Loucy (cell line): Measurements from ENCODE around the gene CAPN8.

Experiments used
- CTCF ChIP-seq: fragments of 200-600 bp; sonication (generic); conservative IDR thresholded peaks from 2 replicates; pipeline ENCODE4 v1.5.1; 2014; ENCODE audit warnings: mild to moderate bottlenecking, antibody characterized with exemption, low read length
- EZH2phosphoT487 ChIP-seq: fragments of 200-600 bp; IDR thresholded peaks from 2 replicates; pipeline ENCODE4 v1.6.1; 2018; ENCODE audit warnings: antibody characterized with exemption, mild to moderate bottlenecking, moderate library complexity, borderline replicate concordance

GRCh38 chr1:223553957-223554356 is 111.5 kb downstream of the CAPN8 start:
- TF ChIP-seq CTCF (no peak), EZH2phosphoT487 (no peak)
